BJ (cell line): ENCODE data around the gene AKT3. TPM values are rescaled to one million over a fixed set of nuclear protein-coding genes. Genes with fewer than 3 reads are reported as not detected.

Experiments
- CTCF ChIA-PET: fragments of 350-600 bp; formaldehyde crosslinking; extraction: SDS; loops from one replicate; lab custom pipeline; 2021; ENCODE audit warnings: antibody characterized with exemption, inconsistent platforms; lab: Yijun Ruan, JAX
- POLR2A ChIA-PET: fragments of 300-600 bp; sonication (Branson Sonifier 250); formaldehyde crosslinking; extraction: SDS; loops from one replicate; lab custom pipeline; 2021; ENCODE audit warnings: antibody characterized with exemption; lab: Charles Lee
- DNase-seq: peaks from one replicate; pipeline ENCODE4 v3.0.0-alpha.2; 2011; ENCODE audit warnings: low read depth
- H3K27me3 ChIP-seq: 2 replicates; pipeline ENCODE4 v1.6.0; 2011; ENCODE audit warnings: low read length; ENCODE audit not compliant: control insufficient read depth, insufficient read depth
- H3K36me3 ChIP-seq: 2 replicates; pipeline ENCODE4 v1.5.1; 2011; ENCODE audit warnings: low read length; ENCODE audit not compliant: control insufficient read depth, insufficient read depth
- H3K4me3 ChIP-seq: 2 replicates; pipeline ENCODE4 v1.5.1; 2011; ENCODE audit warnings: low read depth, mild to moderate bottlenecking, control low read depth, low read length
- CTCF ChIP-seq: IDR thresholded peaks from 2 replicates; pipeline ENCODE4 v1.5.1; 2011; ENCODE audit warnings: low read depth, mild to moderate bottlenecking, control low read depth, inconsistent platforms, low read length, moderate library complexity; ENCODE audit not compliant: insufficient read depth
- polyA plus RNA-seq: library from polyadenylated mRNA; depleted of rRNA; stranded (reverse); fragments of >200 nt; gene quantifications from 2 replicates; pipeline ENCODE4 v1.2.3, GENCODE V29; 2011

Gene AKT3
- polyA plus RNA-seq, 1 experiment: 23.8 TPM

- POLR2A ChIA-PET: no interaction called here
- H3K36me3 ChIP-seq: no peaks in the 10 kb centered on the region
- no peaks in the 10 kb centered on the region for H3K27me3 ChIP-seq
- no peak for TF ChIP-seq CTCF
- no peak overlapping the region for H3K4me3 ChIP-seq
- CTCF ChIA-PET: no interaction called here
- no peak for DNase-seq
These were observed 127.0 kb downstream of the AKT3 start for GRCh38 chr1:243723050-243723449.

GRCh38 chr1:243719476-243719875 lies 130.6 kb downstream of the AKT3 start:
- POLR2A ChIA-PET: interaction anchor here (0.6 kb wide), 1 partner anchor 465 kb away, joined by 7 read pairs; no protein-coding TSS in a partner anchor

GRCh38 chr1:243718893-243719292 lies 131.2 kb downstream of the AKT3 start:
- H3K4me3 ChIP-seq: no peak overlapping the region
- ChIA-PET POLR2A (interaction anchor here (0.6 kb wide), 1 partner anchor 464 kb away, joined by 7 read pairs; no protein-coding TSS in a partner anchor), CTCF (interaction anchor here (0.9 kb wide), 1 partner anchor 26 kb away, joined by 4 read pairs; no protein-coding TSS in a partner anchor)
- no peaks in the 10 kb centered on the region for H3K27me3 ChIP-seq
- no peaks in the 10 kb centered on the region for H3K36me3 ChIP-seq
- TF ChIP-seq CTCF: no peak
- DNase-seq: peak; percentile 53

More at GRCh38 chr1:243719476-243719875, 130.6 kb downstream of the AKT3 start:
- Histone ChIP-seq H3K27me3 (no peaks in the 10 kb centered on the region), H3K4me3 (no peak overlapping the region), H3K36me3 (no peaks in the 10 kb centered on the region)
- CTCF ChIA-PET: no interaction called here
- DNase-seq: no peak
- no peak for TF ChIP-seq CTCF

- H3K27me3 ChIP-seq: no peaks in the 10 kb centered on the region
- H3K4me3 ChIP-seq: no peak overlapping the region
- no peak for TF ChIP-seq CTCF
- CTCF ChIA-PET: interaction anchor here (0.9 kb wide), 1 partner anchor 27 kb away, joined by 4 read pairs; no protein-coding TSS in a partner anchor
- no peaks in the 10 kb centered on the region for H3K36me3 ChIP-seq
- DNase-seq: no peak
- POLR2A ChIA-PET: no interaction called here
These were observed 132.0 kb downstream of the AKT3 start for GRCh38 chr1:243718022-243718421.

GRCh38 chr1:243716906-243717305 lies 133.1 kb downstream of the AKT3 start:
- CTCF ChIA-PET: no interaction called here
- POLR2A ChIA-PET: no interaction called here
- Histone ChIP-seq H3K4me3 (no peak overlapping the region), H3K27me3 (no peaks in the 10 kb centered on the region), H3K36me3 (no peaks in the 10 kb centered on the region)
- no peak for TF ChIP-seq CTCF
- DNase-seq: no peak
